NCI-H748 (cell line): ENCODE measurements around the gene MRPL38.

Experiments used
- DNase-seq: peaks from one replicate; lab custom pipeline; 2025; ENCODE audit not compliant: unreplicated experiment; lab: John Stamatoyannopoulos, UW

The MRPL38 gene

GRCh38 chr17:75904749-75905521 is at the start of gene MRPL38:
MRPL38 (minus strand) TSS chr17:75904884; CDS start chr17:75904875, 9 bp downstream.
- DNase-seq: peak; percentile 93

GRCh38 chr17:75950855-75951554 is 46.3 kb upstream of the MRPL38 start:
- no peak for DNase-seq

GRCh38 chr17:75950421-75950820 is 45.7 kb upstream of the MRPL38 start:
- DNase-seq: no peak

GRCh38 chr17:75945211-75945610 is 40.5 kb upstream of the MRPL38 start:
- DNase-seq: no peak

- DNase-seq: no peak
Observed at GRCh38 chr17:75943491-75943890, 38.8 kb upstream of the MRPL38 start.

- DNase-seq: no peak
Observed at GRCh38 chr17:75942473-75942872, 37.8 kb upstream of the MRPL38 start.

GRCh38 chr17:75941442-75941819 is 36.7 kb upstream of the MRPL38 start:
- DNase-seq: no peak

- DNase-seq: peak; percentile 91
Observed at GRCh38 chr17:75940727-75941441, 36.2 kb upstream of the MRPL38 start, which contains the start of gene FBF1. FBF1 (minus strand) TSS chr17:75941042; CDS start chr17:75938149, 2,893 bp downstream.

GRCh38 chr17:75937652-75938051 is 33.0 kb upstream of the MRPL38 start:
- DNase-seq: no peak

GRCh38 chr17:75933808-75934207 is 29.1 kb upstream of the MRPL38 start:
- DNase-seq: no peak

GRCh38 chr17:75932852-75933251 is 28.2 kb upstream of the MRPL38 start:
- DNase-seq: no peak

- no peak for DNase-seq
Observed at GRCh38 chr17:75931062-75931461, 26.4 kb upstream of the MRPL38 start.

GRCh38 chr17:75927286-75927922 is 22.7 kb upstream of the MRPL38 start:
- DNase-seq: peak; percentile 20

GRCh38 chr17:75926456-75926855 is 21.8 kb upstream of the MRPL38 start:
- DNase-seq: no peak

GRCh38 chr17:75925912-75926311 is 21.2 kb upstream of the MRPL38 start:
- no peak for DNase-seq

GRCh38 chr17:75925103-75925502 is 20.4 kb upstream of the MRPL38 start:
- no peak for DNase-seq

- no peak for DNase-seq
Observed at GRCh38 chr17:75922963-75923874, 18.5 kb upstream of the MRPL38 start.

- DNase-seq: no peak
Observed at GRCh38 chr17:75922173-75922961, 17.7 kb upstream of the MRPL38 start.

- no peak for DNase-seq
Observed at GRCh38 chr17:75921596-75921995, 16.9 kb upstream of the MRPL38 start.
